ENCODE measurements around the gene FLRT2.

The FLRT2 gene

GRCh38 chr14:85601690-85602089 lies 71.7 kb downstream of the FLRT2 start:
- no peak for DNase-seq

GRCh38 chr14:85602345-85602744 lies 72.4 kb downstream of the FLRT2 start:
- no peak for DNase-seq

DNA sequence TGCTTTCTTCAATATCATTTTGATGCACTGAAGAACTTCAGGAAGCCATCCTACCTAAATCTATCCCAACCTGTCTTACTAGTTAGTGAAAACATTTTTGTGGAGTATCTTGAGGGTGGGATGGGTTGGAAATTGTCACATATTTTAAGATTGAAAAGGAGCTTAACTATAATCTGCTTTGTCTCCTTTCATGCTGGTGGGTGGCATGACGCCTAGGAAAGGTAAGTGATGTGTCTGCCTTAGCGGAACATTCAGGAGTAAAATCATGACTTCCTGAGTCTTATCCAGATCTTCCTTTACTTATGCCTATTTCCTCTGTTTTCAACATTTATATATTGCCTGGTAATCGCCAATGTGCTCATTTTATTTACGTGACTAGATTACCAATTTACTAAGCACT lies 74.1 kb downstream of the FLRT2 start:
- DNase-seq: no peak

DNA sequence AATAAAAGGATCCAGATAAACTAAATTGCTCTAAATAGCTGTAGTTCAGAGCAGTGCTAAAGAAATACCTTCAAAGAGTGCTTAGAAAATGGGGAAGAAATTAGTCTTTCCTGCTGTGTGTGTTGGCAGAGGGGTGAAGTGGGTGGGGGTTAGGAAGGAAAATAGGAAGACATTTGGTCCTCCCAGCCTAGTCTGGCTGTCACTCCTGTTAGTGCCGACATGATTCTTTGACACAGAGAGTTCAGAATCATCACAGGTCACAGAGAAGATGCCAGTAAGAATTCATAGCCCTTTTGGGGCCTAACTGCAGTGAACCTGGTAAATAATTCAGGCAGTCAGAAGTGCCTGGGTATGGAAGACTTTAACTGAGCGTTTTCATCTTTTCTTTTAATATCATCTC lies 74.8 kb downstream of the FLRT2 start:
- no peak for DNase-seq

DNA sequence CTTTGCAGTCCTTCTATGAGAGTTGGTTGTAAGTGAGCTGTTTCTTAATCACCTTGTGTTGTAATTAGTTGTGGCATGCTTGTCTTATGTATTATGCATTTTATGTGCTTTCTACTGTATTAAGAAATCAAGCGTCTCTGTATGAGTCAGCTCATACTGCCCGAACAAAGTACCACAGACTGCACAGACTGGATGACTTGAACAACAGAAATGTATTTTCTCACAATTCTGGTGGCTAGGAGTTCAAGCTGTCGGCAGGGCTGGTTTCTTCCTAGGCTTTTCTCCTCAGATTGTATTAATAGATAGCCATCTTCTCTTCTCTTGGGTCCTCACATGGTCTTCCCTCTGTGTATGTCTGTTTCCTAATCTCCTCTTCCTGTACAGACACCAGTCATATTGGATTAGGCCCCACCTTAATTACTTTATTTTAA lies 77.7 kb downstream of the FLRT2 start:
- no peak for DNase-seq

GRCh38 chr14:85613496-85613895 lies 83.6 kb downstream of the FLRT2 start:
- no peak for DNase-seq

DNA sequence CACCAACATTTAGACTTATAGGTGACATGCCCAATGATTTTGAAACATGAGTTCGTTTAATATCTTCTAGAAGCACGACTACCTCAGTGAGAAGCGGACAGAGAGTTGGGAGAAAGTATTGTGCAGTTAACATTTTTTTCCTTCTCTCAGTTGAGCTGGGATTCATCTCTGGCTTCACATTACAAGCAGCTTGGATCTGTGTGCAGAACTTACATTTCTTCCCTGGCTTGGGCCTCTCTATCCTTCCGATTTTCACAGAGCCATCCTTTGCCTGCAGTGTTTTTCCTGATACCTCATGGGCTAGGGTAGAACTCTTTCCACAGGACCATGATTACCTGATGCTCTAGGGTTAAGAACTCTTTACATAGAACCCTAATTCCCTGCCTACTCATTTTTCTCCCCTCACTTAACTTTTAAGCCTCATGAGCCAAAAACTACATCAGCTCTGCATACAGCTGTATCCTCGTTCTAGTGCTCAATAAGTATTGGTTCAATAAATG lies 86.5 kb downstream of the FLRT2 start:
- no peak for DNase-seq

DNA sequence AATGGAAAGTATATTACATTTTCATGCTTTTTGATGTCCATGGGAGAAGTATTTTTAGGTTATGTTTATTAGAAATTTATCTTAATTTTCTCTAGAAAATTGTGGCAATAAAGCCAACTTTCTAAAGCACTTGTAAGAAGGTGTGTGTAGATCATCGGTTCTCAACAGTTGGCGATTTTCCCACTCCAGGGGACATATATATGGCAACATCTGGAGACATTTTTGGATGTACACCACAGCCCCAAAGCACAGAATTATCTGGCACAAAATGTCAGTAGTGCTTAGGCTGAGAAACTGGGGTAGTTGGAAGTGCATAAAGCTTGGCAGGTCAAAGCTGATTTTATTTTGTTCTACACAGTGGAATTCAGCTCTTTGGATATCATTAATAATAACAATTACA lies 86.9 kb downstream of the FLRT2 start:
- no peak for DNase-seq

DNA sequence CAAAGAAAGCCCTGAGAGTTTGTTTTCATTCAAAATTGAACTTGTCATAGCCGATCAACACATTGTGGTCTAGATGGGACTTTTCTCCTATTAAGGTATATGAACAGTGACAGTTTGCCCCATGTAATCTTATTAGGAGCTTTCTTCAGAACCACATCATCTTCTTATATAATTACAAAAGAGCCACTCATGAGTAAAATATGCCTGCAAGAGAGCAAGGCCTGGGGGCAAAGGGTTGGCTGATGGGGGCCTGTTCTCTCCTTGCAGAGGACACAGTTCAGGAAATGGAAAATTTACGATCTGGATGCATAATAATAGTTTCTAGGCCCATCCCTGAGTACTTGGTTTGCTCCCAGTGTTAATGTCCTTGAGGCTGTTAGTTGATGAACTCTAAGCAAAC lies 87.8 kb downstream of the FLRT2 start:
- DNase-seq: no peak

- DNase-seq: no peak
Measured at GRCh38 chr14:85618390-85618789, 88.4 kb downstream of the FLRT2 start.

DNA sequence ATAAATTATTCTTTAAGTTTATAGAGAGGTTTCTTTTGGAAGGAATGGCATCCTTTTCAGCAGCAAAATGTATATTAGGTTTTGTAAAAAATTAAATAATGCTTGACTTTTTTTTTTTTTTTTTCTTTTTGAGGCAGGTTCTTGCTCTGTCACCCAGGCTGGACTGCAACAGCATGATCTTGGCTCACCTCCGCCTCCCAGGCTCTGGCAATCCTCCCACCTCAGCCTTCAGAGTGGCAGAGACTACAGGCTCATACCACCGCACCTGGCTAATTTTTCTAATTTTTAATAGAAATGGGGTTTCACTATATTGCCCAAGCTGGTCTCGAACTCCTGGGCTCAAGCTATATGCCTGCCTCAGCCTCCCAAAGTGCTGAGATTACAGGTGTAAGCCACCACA lies 89.0 kb downstream of the FLRT2 start:
- no peak for DNase-seq

GRCh38 chr14:85619851-85620250 lies 89.9 kb downstream of the FLRT2 start:
- DNase-seq: no peak

DNA sequence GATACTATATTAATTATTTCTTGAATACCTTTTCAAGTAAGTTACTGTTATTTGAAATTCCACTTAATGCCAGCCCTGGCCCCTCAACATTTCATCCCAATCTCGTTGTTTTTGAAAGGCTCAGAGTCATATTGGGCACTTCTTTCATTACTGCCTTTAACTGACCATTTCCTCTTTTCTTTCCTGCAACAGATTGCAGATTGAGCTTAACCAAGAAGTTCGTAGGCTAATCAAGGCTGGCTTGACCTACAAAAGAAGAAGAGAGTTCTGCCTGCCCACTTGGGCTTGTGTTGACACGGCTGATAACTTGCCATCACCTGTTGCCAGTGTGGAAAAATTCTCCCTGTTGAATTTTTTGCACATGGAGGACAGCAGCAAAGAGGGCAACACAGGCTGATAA lies 91.0 kb downstream of the FLRT2 start:
- no peak for DNase-seq

GRCh38 chr14:85622106-85622505 lies 92.2 kb downstream of the FLRT2 start:
- DNase-seq: no peak

GRCh38 chr14:85622986-85623685 lies 93.2 kb downstream of the FLRT2 start:
- no peak for DNase-seq

DNA sequence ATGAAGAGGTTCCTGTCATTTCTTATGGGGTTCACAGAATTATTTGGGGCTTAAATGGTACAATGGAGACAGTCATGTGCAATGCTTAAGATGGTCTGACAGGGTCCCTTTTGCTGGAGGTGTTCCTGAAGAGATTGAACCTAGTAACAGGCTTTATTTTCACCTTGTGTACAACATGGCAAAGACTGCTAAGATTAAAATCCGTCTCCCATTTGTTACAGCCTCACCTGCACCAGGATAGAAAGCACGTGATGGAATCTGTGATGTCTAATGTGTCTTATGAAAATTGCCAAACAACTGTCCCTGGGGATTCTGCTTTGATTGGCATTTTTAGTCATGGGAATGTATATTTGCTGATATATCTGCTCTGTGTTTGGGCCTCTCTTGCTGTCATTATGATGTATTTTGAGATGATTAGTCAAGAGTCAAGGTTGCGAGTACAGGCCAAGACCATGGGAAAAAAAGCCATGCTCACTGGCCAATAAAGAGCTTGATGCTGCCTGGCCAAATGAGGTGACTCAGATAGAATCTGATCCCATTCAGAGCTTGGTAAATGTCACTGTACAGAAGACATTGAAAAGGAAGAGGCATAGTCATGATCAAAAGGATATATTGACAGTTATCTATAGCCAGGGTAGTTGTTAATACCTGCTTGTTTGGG lies 96.1 kb downstream of the FLRT2 start:
- no peak for DNase-seq

GRCh38 chr14:85634205-85634604 lies 104.3 kb downstream of the FLRT2 start:
- no peak for DNase-seq

- no peak for DNase-seq
Measured at GRCh38 chr14:85644211-85644610, 114.3 kb downstream of the FLRT2 start.

- DNase-seq: no peak
Measured at GRCh38 chr14:85653029-85653428, 123.1 kb downstream of the FLRT2 start.

DNA sequence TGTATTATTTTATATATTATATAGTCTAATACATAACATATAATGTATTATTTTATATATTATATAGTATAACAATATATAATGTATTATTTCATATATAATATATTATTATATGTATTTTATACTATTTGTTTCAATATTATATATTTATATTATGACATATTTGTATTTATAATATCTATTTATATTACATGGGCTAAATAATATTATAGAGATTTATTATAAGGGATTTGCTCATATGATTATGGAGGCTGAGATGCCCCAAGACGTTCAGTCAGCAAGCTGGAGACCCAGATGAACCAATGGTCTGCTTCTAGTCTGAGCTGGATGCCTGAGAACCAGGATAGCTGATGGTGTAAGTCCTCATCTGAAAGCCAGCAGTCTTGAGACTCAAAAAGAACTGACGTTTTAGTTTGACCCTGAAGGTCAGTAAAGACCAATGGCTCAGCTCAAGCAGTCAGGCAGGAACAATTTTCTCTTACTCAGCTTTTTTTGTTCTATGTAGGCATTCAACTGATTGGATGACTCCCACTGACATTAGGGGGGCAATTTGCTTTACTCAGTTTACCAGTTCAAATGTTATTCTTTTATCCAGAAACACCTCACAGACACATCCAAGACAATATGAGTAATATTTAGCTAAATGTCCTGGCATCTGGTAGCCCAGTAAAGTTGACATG lies 130.4 kb downstream of the FLRT2 start:
- no peak for DNase-seq

DNA sequence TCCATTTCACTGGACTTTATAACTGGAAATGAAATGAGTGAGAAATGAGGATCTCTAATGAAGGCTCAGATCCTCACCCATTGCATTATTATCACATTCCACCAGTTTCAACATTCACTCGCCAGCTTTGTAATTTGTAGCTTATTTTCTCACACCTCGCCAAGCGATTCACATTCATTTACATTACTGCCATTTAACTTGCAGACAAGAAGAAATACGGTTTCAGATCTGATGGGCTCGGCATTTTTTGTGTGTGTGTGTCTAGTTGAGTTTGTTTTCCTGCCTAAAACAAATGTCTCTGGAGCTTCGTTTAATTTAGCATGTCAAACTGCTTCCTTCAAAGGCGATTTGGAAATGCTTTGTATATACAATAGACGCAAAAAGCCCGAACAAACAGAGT lies 132.2 kb downstream of the FLRT2 start:
- DNase-seq: no peak

GRCh38 chr14:85663256-85663655 lies 133.3 kb downstream of the FLRT2 start:
- no peak for DNase-seq

DNA sequence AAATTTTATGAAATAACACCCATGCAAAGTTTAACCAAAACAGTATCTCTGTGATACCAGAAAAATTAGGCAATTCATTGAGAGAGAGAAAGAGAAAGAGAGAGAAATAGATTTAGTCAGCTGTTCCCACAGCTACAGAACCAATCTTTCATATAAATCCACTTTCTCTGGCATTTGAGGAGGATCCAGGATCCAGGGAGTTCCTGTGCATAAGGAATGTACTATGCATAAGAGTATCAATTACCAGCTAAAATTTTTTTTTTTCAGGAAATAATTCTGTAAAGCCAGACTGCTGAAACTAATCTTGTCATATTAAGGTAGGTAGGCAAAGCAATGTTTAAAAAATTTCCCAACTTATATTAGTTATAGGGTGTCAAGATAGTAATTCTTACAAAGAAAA lies 133.7 kb downstream of the FLRT2 start:
- no peak for DNase-seq

GRCh38 chr14:85675957-85676356 lies 146.0 kb downstream of the FLRT2 start:
- DNase-seq: no peak
